ENCODE results near the gene VAMP5.
A peak's percentile ranks its signal among the peaks of the same experiment; 100 is the strongest.

VAMP5 gene

GRCh38 chr2:85584354-85584856 is at the start of gene VAMP5:
Gene VAMP5, plus strand, starts transcription at chr2:85584431. Its CDS starts 60 bp downstream, at chr2:85584491.
- peak within 1 kb of the TSS; percentile 62 for H3K4me3 ChIP-seq (ENCODE audit: low read depth, low read length)
- TF ChIP-seq CTCF (IDR thresholded peaks at IDR 0.05; ENCODE audit: low read depth, low read length): no peak

GRCh38 chr2:85534881-85535280 is 49.4 kb upstream of the VAMP5 start:
- no peak for TF ChIP-seq CTCF (IDR thresholded peaks at IDR 0.05; ENCODE audit: low read depth, low read length)
- H3K4me3 ChIP-seq (ENCODE audit: low read depth, low read length): no peak overlapping the region

- no peak overlapping the region for H3K4me3 ChIP-seq (ENCODE audit: low read depth, low read length)
- no peak for TF ChIP-seq CTCF (IDR thresholded peaks at IDR 0.05; ENCODE audit: low read depth, low read length)
Observed at GRCh38 chr2:85536479-85536878, 47.8 kb upstream of the VAMP5 start.

- TF ChIP-seq CTCF (IDR thresholded peaks at IDR 0.05; ENCODE audit: low read depth, low read length): no peak
- H3K4me3 ChIP-seq (ENCODE audit: low read depth, low read length): peak overlapping the region; percentile 99
Observed at GRCh38 chr2:85537600-85538506, 46.4 kb upstream of the VAMP5 start.

- TF ChIP-seq CTCF (IDR thresholded peaks at IDR 0.05; ENCODE audit: low read depth, low read length): peak; percentile 72
- peak within 1 kb of the TSS; percentile 99 for H3K4me3 ChIP-seq (ENCODE audit: low read depth, low read length)
Observed at GRCh38 chr2:85538507-85539360, 45.5 kb upstream of the VAMP5 start, which contains the start of gene MAT2A. Gene MAT2A, plus strand, starts transcription at chr2:85539168. Its CDS starts 120 bp downstream, at chr2:85539288.

GRCh38 chr2:85539361-85540132 is 44.7 kb upstream of the VAMP5 start:
- TF ChIP-seq CTCF (IDR thresholded peaks at IDR 0.05; ENCODE audit: low read depth, low read length): no peak
- peak overlapping the region; percentile 99 for H3K4me3 ChIP-seq (ENCODE audit: low read depth, low read length)
